Activated T-cell treated with anti-CD3 and anti-CD28 coated beads, Interleukin-2, amount 50 U/mL, for 48 hours (primary cell): ENCODE results near the gene STK38.
"Not testable (repeated sequence)": the region's sequence is repeated elsewhere in the genome, so short reads cannot be mapped to it uniquely, and the experiment has no call there.

ENCODE experiments used
- DNase-seq, 2 experiments: peaks; one replicate each; pipeline ENCODE4 v3.0.0-alpha.2; 2020

The STK38 gene

GRCh38 chr6:36517408-36517807 is 29.9 kb downstream of the STK38 start:
- DNase-seq = no peak

GRCh38 chr6:36516988-36517387 is 30.3 kb downstream of the STK38 start:
- DNase-seq = no peak

- no peak for DNase-seq
Measured at GRCh38 chr6:36516559-36516958, 30.7 kb downstream of the STK38 start.

GRCh38 chr6:36515844-36516243 is 31.4 kb downstream of the STK38 start:
- DNase-seq = no peak

GRCh38 chr6:36514554-36515456 is 32.5 kb downstream of the STK38 start:
- no peak for DNase-seq

GRCh38 chr6:36510365-36510764 is 36.9 kb downstream of the STK38 start:
- DNase-seq = no peak

GRCh38 chr6:36508532-36508931 is 38.7 kb downstream of the STK38 start:
- DNase-seq = no peak

GRCh38 chr6:36506611-36507010 is 40.7 kb downstream of the STK38 start:
- no peak for DNase-seq

GRCh38 chr6:36505744-36506534 is 41.3 kb downstream of the STK38 start:
- DNase-seq = no peak

GRCh38 chr6:36504982-36505381 is 42.3 kb downstream of the STK38 start:
- no peak for DNase-seq

GRCh38 chr6:36504181-36504580 is 43.1 kb downstream of the STK38 start:
- no peak for DNase-seq

GRCh38 chr6:36501686-36502085 is 45.6 kb downstream of the STK38 start:
- DNase-seq = no peak

GRCh38 chr6:36499918-36500317 is 47.4 kb downstream of the STK38 start:
- no peak for DNase-seq

GRCh38 chr6:36495086-36495485 is 52.2 kb downstream of the STK38 start:
- DNase-seq = no peak

GRCh38 chr6:36493859-36494258 is 53.4 kb downstream of the STK38 start:
- DNase-seq = no peak

- no peak for DNase-seq
Measured at GRCh38 chr6:36493319-36493718, 54.0 kb downstream of the STK38 start.

- no peak for DNase-seq
Measured at GRCh38 chr6:36492621-36493020, 54.7 kb downstream of the STK38 start.

- DNase-seq = no peak
Measured at GRCh38 chr6:36492092-36492491, 55.2 kb downstream of the STK38 start.

GRCh38 chr6:36491378-36491965 is 55.8 kb downstream of the STK38 start:
- DNase-seq = no peak

- no peak for DNase-seq
Measured at GRCh38 chr6:36489426-36489825, 57.9 kb downstream of the STK38 start.

GRCh38 chr6:36488221-36488620 is 59.1 kb downstream of the STK38 start:
- DNase-seq = no peak

- no peak for DNase-seq
Measured at GRCh38 chr6:36487698-36488097, 59.6 kb downstream of the STK38 start.

GRCh38 chr6:36484736-36485135 is 62.5 kb downstream of the STK38 start:
- no peak for DNase-seq

GRCh38 chr6:36483326-36483725 is 64.0 kb downstream of the STK38 start:
- not testable (repeated sequence) for DNase-seq
